ENCODE measurements around the gene RBM5. TPM values are rescaled to one million over a fixed set of nuclear protein-coding genes. Genes with fewer than 3 reads are reported as not detected.

Gene RBM5
- polyA plus RNA-seq, 1 of the 3 experiments (the other 2 are of a cell fraction) = 113 TPM

DNA sequence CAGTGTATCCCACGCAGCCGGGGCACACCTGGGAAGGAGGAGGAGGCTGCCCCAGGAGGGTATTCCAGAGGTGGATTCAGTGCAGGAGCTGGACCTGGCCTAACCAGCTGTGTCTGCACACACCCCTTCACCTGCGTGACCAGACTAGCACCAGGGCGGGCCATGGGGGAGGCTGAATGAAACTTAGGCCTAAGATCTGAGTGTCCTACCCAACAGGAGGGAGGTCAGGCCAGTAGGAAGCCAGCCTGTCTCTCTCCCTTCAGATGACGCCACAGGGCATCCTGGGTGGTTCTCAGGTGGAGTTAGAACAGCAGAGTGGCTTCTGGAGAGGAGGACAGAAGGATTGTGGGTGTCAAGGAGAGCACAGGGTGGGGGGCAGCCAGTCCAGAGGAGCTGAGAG, 63.0 kb downstream of the RBM5 start:
- H3F3A ChIP-seq (replicated peaks; ENCODE audit: insufficient read depth) = peaks cover 4% of the 10 kb centered on the region
- H3K36me3 ChIP-seq (replicated peaks in 1 of 2; ENCODE audit: control insufficient read depth in 1 of 2, insufficient read depth in 2 of 2, low read length in 1 of 2) = no peaks in the 10 kb centered on the region
- H3K4me1 ChIP-seq (ENCODE audit: control insufficient read depth in 1 of 2, insufficient read depth in 2 of 2, low read depth in 1 of 2, low read length in 1 of 2) = peaks cover 7 to 62% of the 10 kb centered on the region in 2 experiments; a peak in 2 of 4 replicates
- H3K9me2 ChIP-seq = no peaks in the 10 kb centered on the region
- no peak for DNase-seq
- H3K27me3 ChIP-seq (ENCODE audit: insufficient read depth) = no peaks in the 10 kb centered on the region
- POLR2A ChIA-PET = interaction anchor here (1.1 to 3.0 kb wide), 2 partner anchors 28 to 29 kb away, joined by 3 to 12 read pairs; no protein-coding TSS in a partner anchor
- WGBS (ENCODE audit: low lambda C conversion rate) = 61% methylated on average over 3 of the region's 5 CpGs
- H4K20me1 ChIP-seq (ENCODE audit: insufficient read depth) = no peaks in the 10 kb centered on the region
- peaks cover 12% of the 10 kb centered on the region for H3K79me2 ChIP-seq (ENCODE audit: insufficient read depth)
- no peak overlapping the region for H2AFZ ChIP-seq (ENCODE audit: low read depth)
- CTCF ChIA-PET = interaction anchor here (1.0 to 5.6 kb wide), 11 partner anchors 13 to 170 kb away, joined by 3 to 132 read pairs (median 8); no protein-coding TSS in a partner anchor
- H3K9ac ChIP-seq = no peak overlapping the region
- H3K4me2 ChIP-seq = no peak overlapping the region
- H3K4me3 ChIP-seq (ENCODE audit: low read depth in 2 of 2, low read length in 1 of 2) = no peak overlapping the region
- H3K27ac ChIP-seq (ENCODE audit: low read depth in 2 of 2, low read length in 1 of 2) = peak overlapping the region in 1 of 2 experiments; percentile 11; a peak in 1 of 4 replicates
- H3K9me3 ChIP-seq = no peaks in the 10 kb centered on the region
- TF ChIP-seq NRF1 (IDR thresholded peaks at IDR 0.05; ENCODE audit: low read depth, low read length) = no peak
- no peak for TF ChIP-seq CHD2 (IDR thresholded peaks at IDR 0.05; ENCODE audit: low read length, partially characterized antibody)
- TF ChIP-seq MXI1 (IDR thresholded peaks at IDR 0.05; ENCODE audit: low read depth, low read length) = no peak
- TF ChIP-seq POLR2AphosphoS5 (IDR thresholded peaks at IDR 0.05; ENCODE audit: low read depth, low read length) = no peak
- no peak for TF ChIP-seq RFX5 (IDR thresholded peaks at IDR 0.05; ENCODE audit: low read length)
- TF ChIP-seq JUND (IDR thresholded peaks at IDR 0.05) = no peak
- TF ChIP-seq, protein P1, sequence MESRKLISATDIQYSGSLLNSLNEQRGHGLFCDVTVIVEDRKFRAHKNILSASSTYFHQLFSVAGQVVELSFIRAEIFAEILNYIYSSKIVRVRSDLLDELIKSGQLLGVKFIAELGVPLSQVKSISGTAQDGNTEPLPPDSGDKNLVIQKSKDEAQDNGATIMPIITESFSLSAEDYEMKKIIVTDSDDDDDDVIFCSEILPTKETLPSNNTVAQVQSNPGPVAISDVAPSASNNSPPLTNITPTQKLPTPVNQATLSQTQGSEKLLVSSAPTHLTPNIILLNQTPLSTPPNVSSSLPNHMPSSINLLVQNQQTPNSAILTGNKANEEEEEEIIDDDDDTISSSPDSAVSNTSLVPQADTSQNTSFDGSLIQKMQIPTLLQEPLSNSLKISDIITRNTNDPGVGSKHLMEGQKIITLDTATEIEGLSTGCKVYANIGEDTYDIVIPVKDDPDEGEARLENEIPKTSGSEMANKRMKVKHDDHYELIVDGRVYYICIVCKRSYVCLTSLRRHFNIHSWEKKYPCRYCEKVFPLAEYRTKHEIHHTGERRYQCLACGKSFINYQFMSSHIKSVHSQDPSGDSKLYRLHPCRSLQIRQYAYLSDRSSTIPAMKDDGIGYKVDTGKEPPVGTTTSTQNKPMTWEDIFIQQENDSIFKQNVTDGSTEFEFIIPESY (IDR thresholded peaks at IDR 0.05; ENCODE audit: borderline replicate concordance, low read depth) = no peak
- TF ChIP-seq TEAD4 (IDR thresholded peaks at IDR 0.05; ENCODE audit: borderline replicate concordance, insufficient read depth) = no peak
- TF ChIP-seq, protein P2, sequence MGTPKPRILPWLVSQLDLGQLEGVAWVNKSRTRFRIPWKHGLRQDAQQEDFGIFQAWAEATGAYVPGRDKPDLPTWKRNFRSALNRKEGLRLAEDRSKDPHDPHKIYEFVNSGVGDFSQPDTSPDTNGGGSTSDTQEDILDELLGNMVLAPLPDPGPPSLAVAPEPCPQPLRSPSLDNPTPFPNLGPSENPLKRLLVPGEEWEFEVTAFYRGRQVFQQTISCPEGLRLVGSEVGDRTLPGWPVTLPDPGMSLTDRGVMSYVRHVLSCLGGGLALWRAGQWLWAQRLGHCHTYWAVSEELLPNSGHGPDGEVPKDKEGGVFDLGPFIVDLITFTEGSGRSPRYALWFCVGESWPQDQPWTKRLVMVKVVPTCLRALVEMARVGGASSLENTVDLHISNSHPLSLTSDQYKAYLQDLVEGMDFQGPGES (IDR thresholded peaks at IDR 0.05; ENCODE audit: low read depth, low read length) = no peak

DNA sequence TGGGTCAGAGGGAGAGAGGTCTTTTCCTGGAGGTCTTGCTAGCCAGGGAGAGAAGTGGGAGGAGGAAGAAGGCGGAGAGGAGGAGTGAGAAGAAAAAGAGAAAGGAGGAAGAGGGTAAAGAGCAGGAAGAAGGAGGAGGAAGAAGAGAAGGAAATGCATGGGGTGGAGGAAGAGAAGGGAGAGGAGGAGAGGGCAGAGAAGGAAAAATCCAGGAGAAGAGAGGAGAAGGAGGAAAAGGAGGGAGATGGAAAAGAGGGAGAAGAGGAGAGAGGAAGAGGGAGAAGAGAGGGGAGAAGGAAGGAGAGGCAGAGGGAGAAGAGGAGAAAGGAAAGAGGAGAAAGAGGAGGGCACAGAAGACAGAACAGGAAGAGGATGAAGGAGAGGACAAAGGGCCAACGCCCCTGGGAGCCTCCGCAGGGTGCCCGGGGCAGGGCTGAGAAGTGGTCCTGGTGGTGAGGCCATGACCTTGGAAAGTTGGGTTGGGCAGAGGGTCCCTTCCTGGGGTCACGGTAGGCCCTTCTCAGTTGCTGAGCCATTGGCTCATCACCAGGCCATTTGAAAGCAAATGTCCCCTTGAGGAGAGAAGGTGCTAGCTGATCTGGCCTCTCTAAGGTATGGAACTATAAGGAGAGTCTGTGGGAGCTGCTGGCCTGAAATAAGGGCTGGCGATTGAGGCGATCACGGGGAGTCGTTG, 65.2 kb downstream of the RBM5 start:
- H3K27ac ChIP-seq (ENCODE audit: low read depth in 2 of 2, low read length in 1 of 2) = no peak overlapping the region
- POLR2A ChIA-PET = no interaction called here
- H3K4me3 ChIP-seq (ENCODE audit: low read depth in 2 of 2, low read length in 1 of 2) = peak overlapping the region in 1 of 2 experiments; percentile 67; a peak in 1 of 4 replicates
- H3K36me3 ChIP-seq (replicated peaks in 1 of 2; ENCODE audit: control insufficient read depth in 1 of 2, insufficient read depth in 2 of 2, low read length in 1 of 2) = no peaks in the 10 kb centered on the region
- CTCF ChIA-PET = interaction anchor here (0.6 to 5.6 kb wide), 16 partner anchors 9 to 315 kb away, joined by 3 to 132 read pairs (median 4); partner anchors contain the start of gene GNAT1
- no peaks in the 10 kb centered on the region for H3K27me3 ChIP-seq (ENCODE audit: insufficient read depth)
- no peak overlapping the region for H2AFZ ChIP-seq (ENCODE audit: low read depth)
- no peak overlapping the region for H3K9ac ChIP-seq
- DNase-seq = no peak
- H3K4me2 ChIP-seq = peak overlapping the region; percentile 85
- TF ChIP-seq TEAD4 (IDR thresholded peaks at IDR 0.05; ENCODE audit: borderline replicate concordance, insufficient read depth) (no peak), JUND (IDR thresholded peaks at IDR 0.05) (no peak), RFX5 (IDR thresholded peaks at IDR 0.05; ENCODE audit: low read length) (no peak)
- no peaks in the 10 kb centered on the region for H3K9me3 ChIP-seq
- no peaks in the 10 kb centered on the region for H4K20me1 ChIP-seq (ENCODE audit: insufficient read depth)
- 75% methylated on average over 8 of the region's 9 CpGs for WGBS (ENCODE audit: low lambda C conversion rate)
- no peaks in the 10 kb centered on the region for H3F3A ChIP-seq (replicated peaks; ENCODE audit: insufficient read depth)
- H3K9me2 ChIP-seq = no peaks in the 10 kb centered on the region
- H3K79me2 ChIP-seq (ENCODE audit: insufficient read depth) = peaks cover 26% of the 10 kb centered on the region
- peaks cover 22 to 51% of the 10 kb centered on the region in 2 experiments; a peak in 2 of 4 replicates for H3K4me1 ChIP-seq (ENCODE audit: control insufficient read depth in 1 of 2, insufficient read depth in 2 of 2, low read depth in 1 of 2, low read length in 1 of 2)
